ENCODE measurements around the gene MYZAP. TPM values are rescaled to one million over a fixed set of nuclear protein-coding genes. Genes with fewer than 3 reads are reported as not detected.
A peak's percentile ranks its signal among the peaks of the same experiment; 100 is the strongest.

Gene MYZAP
- total RNA-seq, 1 donor from 2014 or later, result not detected

- Mint-ChIP-seq H3K4me1 (ENCODE audit: low read depth, unreplicated experiment) (peaks cover 16% of the 10 kb centered on the region), H3K27me3 (ENCODE audit: unreplicated experiment) (peaks cover 5% of the 10 kb centered on the region), H3K9me3 (ENCODE audit: unreplicated experiment) (peaks cover 2% of the 10 kb centered on the region), H3K36me3 (ENCODE audit: unreplicated experiment) (peaks cover 4% of the 10 kb centered on the region), H3K4me3 (ENCODE audit: unreplicated experiment) (no peak overlapping the region), H3K27ac (ENCODE audit: unreplicated experiment) (no peak overlapping the region)
- DNase-seq, result peak; percentile 83
- peak; percentile 93 for TF ChIP-seq CTCF (IDR thresholded peaks at IDR 0.05; ENCODE audit: partially characterized antibody, unreplicated experiment)
Observed at GRCh38 chr15:57559875-57560274, 31.8 kb upstream of the MYZAP start.

GRCh38 chr15:57561041-57561711 lies 30.5 kb upstream of the MYZAP start:
- no peak overlapping the region for H3K4me3 Mint-ChIP-seq (ENCODE audit: unreplicated experiment)
- peak; percentile 70 for DNase-seq
- H3K27me3 Mint-ChIP-seq (ENCODE audit: unreplicated experiment), result peaks cover 5% of the 10 kb centered on the region
- peaks cover 4% of the 10 kb centered on the region for H3K4me1 Mint-ChIP-seq (ENCODE audit: low read depth, unreplicated experiment)
- H3K9me3 Mint-ChIP-seq (ENCODE audit: unreplicated experiment), result peaks cover 2% of the 10 kb centered on the region
- H3K27ac Mint-ChIP-seq (ENCODE audit: unreplicated experiment), result no peak overlapping the region
- TF ChIP-seq CTCF (IDR thresholded peaks at IDR 0.05; ENCODE audit: partially characterized antibody, unreplicated experiment), result peak; percentile 82
- peaks cover 4% of the 10 kb centered on the region for H3K36me3 Mint-ChIP-seq (ENCODE audit: unreplicated experiment)

- Mint-ChIP-seq H3K9me3 (ENCODE audit: unreplicated experiment) (peaks cover 2% of the 10 kb centered on the region), H3K4me1 (ENCODE audit: low read depth, unreplicated experiment) (peaks cover 4% of the 10 kb centered on the region), H3K4me3 (ENCODE audit: unreplicated experiment) (no peak overlapping the region), H3K27ac (ENCODE audit: unreplicated experiment) (no peak overlapping the region), H3K36me3 (ENCODE audit: unreplicated experiment) (peaks cover 4% of the 10 kb centered on the region), H3K27me3 (ENCODE audit: unreplicated experiment) (peaks cover 3% of the 10 kb centered on the region)
- no peak for DNase-seq
- TF ChIP-seq CTCF (IDR thresholded peaks at IDR 0.05; ENCODE audit: partially characterized antibody, unreplicated experiment), result no peak
Observed at GRCh38 chr15:57562196-57562769, 29.4 kb upstream of the MYZAP start.

GRCh38 chr15:57563416-57563815 lies 28.3 kb upstream of the MYZAP start:
- peaks cover 4% of the 10 kb centered on the region for H3K4me1 Mint-ChIP-seq (ENCODE audit: low read depth, unreplicated experiment)
- H3K27me3 Mint-ChIP-seq (ENCODE audit: unreplicated experiment), result peaks cover 3% of the 10 kb centered on the region
- H3K9me3 Mint-ChIP-seq (ENCODE audit: unreplicated experiment), result peaks cover 2% of the 10 kb centered on the region
- no peak overlapping the region for H3K27ac Mint-ChIP-seq (ENCODE audit: unreplicated experiment)
- no peak for TF ChIP-seq CTCF (IDR thresholded peaks at IDR 0.05; ENCODE audit: partially characterized antibody, unreplicated experiment)
- DNase-seq, result no peak
- no peak overlapping the region for H3K4me3 Mint-ChIP-seq (ENCODE audit: unreplicated experiment)
- H3K36me3 Mint-ChIP-seq (ENCODE audit: unreplicated experiment), result no peaks in the 10 kb centered on the region

GRCh38 chr15:57565311-57565710 lies 26.4 kb upstream of the MYZAP start:
- Mint-ChIP-seq H3K4me3 (ENCODE audit: unreplicated experiment) (no peak overlapping the region), H3K9me3 (ENCODE audit: unreplicated experiment) (peaks cover 2% of the 10 kb centered on the region), H3K27me3 (ENCODE audit: unreplicated experiment) (peaks cover 3% of the 10 kb centered on the region), H3K27ac (ENCODE audit: unreplicated experiment) (no peak overlapping the region), H3K4me1 (ENCODE audit: low read depth, unreplicated experiment) (peaks cover 4% of the 10 kb centered on the region), H3K36me3 (ENCODE audit: unreplicated experiment) (no peaks in the 10 kb centered on the region)
- TF ChIP-seq CTCF (IDR thresholded peaks at IDR 0.05; ENCODE audit: partially characterized antibody, unreplicated experiment), result no peak
- no peak for DNase-seq
